Smooth muscle cell (in vitro differentiated cells): ENCODE results near the gene MISFA. TPM values are rescaled to one million over a fixed set of nuclear protein-coding genes. Genes with fewer than 3 reads are reported as not detected.

Experiments
- DNase-seq: peaks from one replicate; lab custom pipeline; 2025; ENCODE audit not compliant: unreplicated experiment; lab: John Stamatoyannopoulos, UW
- H2AFZ ChIP-seq: fragments of 200-600 bp; sonication (generic); 2 replicates; pipeline ENCODE4 v1.6.0; 2016; ENCODE audit warnings: antibody characterized with exemption, low read depth, mild to moderate bottlenecking
- H3F3A ChIP-seq: fragments of 200-600 bp; sonication (generic); 2 replicates; pipeline ENCODE4 v1.6.0; 2017; ENCODE audit warnings: antibody characterized with exemption, low read depth
- H3K27ac ChIP-seq: fragments of 200-600 bp; sonication (generic); 2 replicates; pipeline ENCODE4 v1.5.1; 2016; ENCODE audit warnings: low read depth, mild to moderate bottlenecking
- H3K27me3 ChIP-seq: fragments of 200-600 bp; sonication (generic); 2 replicates; pipeline ENCODE4 v1.6.1; 2016; ENCODE audit warnings: low read depth, mild to moderate bottlenecking
- H3K36me3 ChIP-seq: fragments of 200-600 bp; sonication (generic); 2 replicates; pipeline ENCODE4 v1.5.1; 2016; ENCODE audit warnings: low read depth
- H3K4me1 ChIP-seq: fragments of 200-600 bp; sonication (generic); 2 replicates; pipeline ENCODE4 v1.5.1; 2016; ENCODE audit warnings: low read depth
- H3K4me2 ChIP-seq: fragments of 200-600 bp; sonication (generic); 2 replicates; pipeline ENCODE4 v1.6.0; 2016; ENCODE audit warnings: mild to moderate bottlenecking
- H3K4me3 ChIP-seq: fragments of 200-600 bp; sonication (generic); 2 replicates; pipeline ENCODE4 v1.5.1; 2016; ENCODE audit warnings: mild to moderate bottlenecking
- H3K79me2 ChIP-seq: fragments of 200-600 bp; sonication (generic); 2 replicates; pipeline ENCODE4 v1.6.0; 2016; ENCODE audit warnings: low read depth, mild to moderate bottlenecking
- H3K9ac ChIP-seq: fragments of 200-600 bp; sonication (generic); 2 replicates; pipeline ENCODE4 v1.6.0; 2016; ENCODE audit warnings: low read depth
- H3K9me3 ChIP-seq: fragments of 200-600 bp; sonication (generic); replicated peaks from 2 replicates; pipeline ENCODE4 v1.5.1; 2016; ENCODE audit warnings: low read depth
- H4K20me1 ChIP-seq: fragments of 200-600 bp; sonication (generic); 2 replicates; pipeline ENCODE4 v1.6.0; 2016; ENCODE audit warnings: low read depth
- WGBS: methylation state at CpG from one replicate; pipeline ENCODE4 v1.1.7; 2016; ENCODE audit warnings: low lambda C conversion rate; 5-methylcytosine and 5-hydroxymethylcytosine counted together
- polyA plus RNA-seq: library from polyadenylated mRNA; unstranded; fragments of >200 nt; fragmentation: Nextera tagmentation; extraction: Ambion mirVana; gene quantifications from 2 replicates; pipeline ENCODE4 v1.2.1, GENCODE V29; 2016
- total RNA-seq: library from RNA; depleted of rRNA; stranded (reverse); fragments of >200 nt; gene quantifications from 2 replicates; pipeline ENCODE4 v1.2.3, GENCODE V29; 2014
- TF ChIP-seq, protein P1 (sequence below): fragments of 200-600 bp; sonication (generic); IDR thresholded peaks from 2 replicates; pipeline ENCODE4 v1.5.1; 2017; ENCODE audit warnings: borderline replicate concordance, mild to moderate bottlenecking, antibody characterized with exemption; ENCODE audit not compliant: insufficient read depth, poor library complexity, severe bottlenecking

MISFA gene
- total and polyA plus RNA-seq, 2 experiments from 2014 or later, result 0.18 to 1.3 TPM

DNA sequence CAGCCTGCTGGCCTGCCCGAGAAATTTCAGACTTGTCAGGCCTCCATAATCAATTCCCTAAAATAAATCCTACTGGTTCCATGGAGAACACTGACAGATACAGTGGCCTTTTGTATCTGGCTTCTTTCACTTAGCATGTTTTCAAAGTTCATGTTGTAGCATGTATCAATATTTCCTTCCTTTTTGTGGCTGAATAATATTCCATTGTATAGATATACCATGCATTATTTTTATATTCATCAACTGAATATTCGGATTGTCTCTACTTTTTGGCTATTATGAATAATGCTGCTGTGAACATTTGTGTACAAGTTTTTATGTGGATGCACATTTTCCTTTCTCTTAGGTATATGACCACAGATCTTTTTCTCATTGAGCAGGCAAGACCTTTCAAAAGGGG, 24.1 kb downstream of the MISFA start:
- H3K9ac ChIP-seq, result no peak overlapping the region
- no peak overlapping the region for H3K4me2 ChIP-seq
- H4K20me1 ChIP-seq, result peaks cover 100% of the 10 kb centered on the region
- TF ChIP-seq, protein P1, sequence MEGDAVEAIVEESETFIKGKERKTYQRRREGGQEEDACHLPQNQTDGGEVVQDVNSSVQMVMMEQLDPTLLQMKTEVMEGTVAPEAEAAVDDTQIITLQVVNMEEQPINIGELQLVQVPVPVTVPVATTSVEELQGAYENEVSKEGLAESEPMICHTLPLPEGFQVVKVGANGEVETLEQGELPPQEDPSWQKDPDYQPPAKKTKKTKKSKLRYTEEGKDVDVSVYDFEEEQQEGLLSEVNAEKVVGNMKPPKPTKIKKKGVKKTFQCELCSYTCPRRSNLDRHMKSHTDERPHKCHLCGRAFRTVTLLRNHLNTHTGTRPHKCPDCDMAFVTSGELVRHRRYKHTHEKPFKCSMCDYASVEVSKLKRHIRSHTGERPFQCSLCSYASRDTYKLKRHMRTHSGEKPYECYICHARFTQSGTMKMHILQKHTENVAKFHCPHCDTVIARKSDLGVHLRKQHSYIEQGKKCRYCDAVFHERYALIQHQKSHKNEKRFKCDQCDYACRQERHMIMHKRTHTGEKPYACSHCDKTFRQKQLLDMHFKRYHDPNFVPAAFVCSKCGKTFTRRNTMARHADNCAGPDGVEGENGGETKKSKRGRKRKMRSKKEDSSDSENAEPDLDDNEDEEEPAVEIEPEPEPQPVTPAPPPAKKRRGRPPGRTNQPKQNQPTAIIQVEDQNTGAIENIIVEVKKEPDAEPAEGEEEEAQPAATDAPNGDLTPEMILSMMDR, result no peak
- H3K79me2 ChIP-seq, result peaks cover 100% of the 10 kb centered on the region
- DNase-seq, result no peak
- H3K27ac ChIP-seq, result no peak overlapping the region
- H3K4me3 ChIP-seq, result no peak overlapping the region
- H3K4me1 ChIP-seq, result no peaks in the 10 kb centered on the region
- H3K27me3 ChIP-seq, result no peaks in the 10 kb centered on the region
- no peaks in the 10 kb centered on the region for H3K36me3 ChIP-seq
- H3K9me3 ChIP-seq, result no peaks in the 10 kb centered on the region
- 100% methylated on average over 2 of the region's 2 CpGs for WGBS
- H3F3A ChIP-seq, result no peaks in the 10 kb centered on the region
- H2AFZ ChIP-seq, result no peak overlapping the region

DNA sequence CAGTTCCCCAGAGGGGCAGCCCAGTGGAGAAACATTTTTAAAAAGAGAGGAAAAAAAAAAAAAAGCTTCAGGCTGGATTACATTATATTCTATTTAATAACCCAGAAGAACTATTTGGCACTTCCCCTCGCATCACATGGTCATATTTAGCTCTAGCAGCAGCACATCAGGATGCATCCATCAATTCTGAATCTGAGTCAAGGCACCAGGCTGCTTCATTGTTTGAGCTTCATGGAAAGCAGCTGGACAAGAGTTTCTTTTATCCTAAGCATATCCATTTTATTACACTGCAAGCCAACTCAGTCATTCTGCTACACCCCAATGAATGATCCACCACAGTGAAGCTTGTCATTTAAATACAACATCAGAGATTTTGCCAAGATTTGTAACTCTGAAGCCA, 24.6 kb downstream of the MISFA start:
- TF ChIP-seq, protein P1, result no peak
- peaks cover 100% of the 10 kb centered on the region for H4K20me1 ChIP-seq
- DNase-seq, result no peak

DNA sequence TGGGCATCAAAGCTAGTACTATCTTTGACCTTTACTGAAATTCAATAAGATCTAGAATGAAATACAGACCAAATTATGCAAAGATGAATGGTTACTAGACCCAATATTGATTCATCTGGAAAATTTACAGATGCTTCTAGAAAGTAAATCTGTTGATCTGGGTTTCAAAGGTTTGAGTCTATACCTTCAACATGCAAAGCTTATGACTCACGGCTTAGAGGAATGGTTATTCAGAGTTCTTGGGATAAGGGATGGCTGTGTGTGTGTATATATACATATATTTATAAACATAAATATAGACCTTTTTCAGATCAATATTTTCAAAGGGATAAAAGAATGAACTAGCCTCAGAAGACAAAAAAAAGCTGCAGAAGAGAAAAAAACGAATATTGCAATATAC, 33.3 kb downstream of the MISFA start:
- no peaks in the 10 kb centered on the region for H3K36me3 ChIP-seq
- H3K27me3 ChIP-seq, result no peaks in the 10 kb centered on the region
- peak overlapping the region; percentile 79 for H3K4me3 ChIP-seq
- H3K9me3 ChIP-seq, result no peaks in the 10 kb centered on the region
- H3K4me2 ChIP-seq, result peak overlapping the region; percentile 93
- TF ChIP-seq, protein P1, result no peak
- no peak overlapping the region for H2AFZ ChIP-seq
- peaks cover 2% of the 10 kb centered on the region for H3F3A ChIP-seq
- peak overlapping the region; percentile 99 for H3K27ac ChIP-seq
- no peak for DNase-seq
- peaks cover 63% of the 10 kb centered on the region for H3K79me2 ChIP-seq
- H4K20me1 ChIP-seq, result peaks cover 60% of the 10 kb centered on the region
- WGBS, result 36% methylated on average over 2 of the region's 2 CpGs
- H3K4me1 ChIP-seq, result peaks cover 15% of the 10 kb centered on the region
- H3K9ac ChIP-seq, result peak overlapping the region; percentile 98

More for the DNA sequence above, 24.6 kb downstream of the MISFA start:
- Histone ChIP-seq H3F3A (no peaks in the 10 kb centered on the region), H3K79me2 (peaks cover 100% of the 10 kb centered on the region), H3K27me3 (no peaks in the 10 kb centered on the region), H3K4me2 (no peak overlapping the region), H3K9me3 (no peaks in the 10 kb centered on the region), H2AFZ (no peak overlapping the region), H3K4me1 (no peaks in the 10 kb centered on the region), H3K36me3 (no peaks in the 10 kb centered on the region), H3K4me3 (no peak overlapping the region), H3K27ac (no peak overlapping the region), H3K9ac (no peak overlapping the region)
- WGBS, result 95% methylated on average over 1 of the region's 1 CpG
